COR-L47 (cell line): ENCODE data around the gene DTNBP1.

Experiments
- DNase-seq: peaks from one replicate; lab custom pipeline; 2025; lab: John Stamatoyannopoulos, UW

The DTNBP1 gene

DNA sequence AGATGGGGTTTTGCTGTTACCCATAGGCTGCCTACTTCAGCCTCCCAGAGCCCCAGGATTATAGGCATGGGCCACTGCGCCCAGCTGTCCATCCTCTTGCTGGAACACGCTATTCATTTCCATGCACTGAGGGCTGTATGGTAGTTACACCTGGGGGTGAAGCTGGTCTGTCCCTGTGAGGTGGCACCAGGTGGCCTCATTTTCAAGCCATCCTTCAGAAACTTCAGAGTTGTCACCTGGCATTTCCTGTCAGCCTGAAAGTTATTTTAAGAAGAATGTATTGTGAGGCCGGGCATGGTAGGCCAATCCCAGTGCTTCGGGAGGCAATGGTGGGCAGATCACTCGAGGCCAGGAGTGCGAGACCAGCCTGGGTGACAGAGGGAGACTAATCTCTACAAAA lies 147.6 kb downstream of the DTNBP1 start:
- DNase-seq = no peak

DNA sequence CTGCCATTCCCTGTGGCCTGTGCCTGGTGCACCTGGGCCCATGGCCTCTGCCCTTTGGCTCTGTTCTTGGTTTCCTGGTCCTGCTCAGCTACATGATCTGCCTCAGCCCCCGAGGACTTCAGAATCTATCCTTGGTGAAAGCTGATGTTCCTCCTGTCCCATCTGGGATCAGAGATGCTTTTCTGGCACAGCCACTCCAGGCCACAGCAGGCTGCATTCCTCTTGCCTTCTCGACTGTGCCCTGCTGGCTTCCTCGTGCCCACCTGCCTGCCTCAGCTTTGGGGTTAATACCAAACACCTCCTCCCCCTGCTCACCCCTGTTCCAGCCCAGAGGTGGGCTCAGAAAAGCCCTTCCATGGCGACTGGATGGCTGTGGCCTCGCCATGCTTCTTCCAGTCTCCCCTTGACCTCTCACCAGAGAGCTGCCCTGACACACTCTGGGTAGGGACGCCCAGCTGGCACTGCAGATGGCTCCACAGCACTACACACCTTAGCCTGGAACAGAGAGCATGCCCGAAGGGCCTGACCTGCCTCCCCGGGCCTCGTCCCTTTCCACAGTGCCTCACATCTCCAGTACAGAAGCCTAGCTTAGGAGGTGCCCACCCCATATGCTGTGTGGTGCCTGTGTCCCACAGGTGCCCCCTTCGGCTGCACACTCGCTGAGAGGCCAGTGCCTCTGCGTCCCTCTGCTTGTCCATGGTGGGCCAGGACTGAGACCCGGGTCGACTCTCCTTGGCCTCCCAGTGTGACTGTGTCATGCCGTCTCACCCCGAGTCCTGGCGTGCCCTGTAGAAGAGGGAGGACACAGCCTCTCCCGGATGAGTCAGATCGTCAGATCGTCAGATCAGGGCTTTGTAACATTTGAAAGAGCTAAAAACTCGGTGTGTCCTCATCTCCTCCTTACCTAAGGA lies 148.8 kb downstream of the DTNBP1 start:
- no peak for DNase-seq

GRCh38 chr6:15513131-15513771 lies 149.6 kb downstream of the DTNBP1 start:
- DNase-seq = no peak

DNA sequence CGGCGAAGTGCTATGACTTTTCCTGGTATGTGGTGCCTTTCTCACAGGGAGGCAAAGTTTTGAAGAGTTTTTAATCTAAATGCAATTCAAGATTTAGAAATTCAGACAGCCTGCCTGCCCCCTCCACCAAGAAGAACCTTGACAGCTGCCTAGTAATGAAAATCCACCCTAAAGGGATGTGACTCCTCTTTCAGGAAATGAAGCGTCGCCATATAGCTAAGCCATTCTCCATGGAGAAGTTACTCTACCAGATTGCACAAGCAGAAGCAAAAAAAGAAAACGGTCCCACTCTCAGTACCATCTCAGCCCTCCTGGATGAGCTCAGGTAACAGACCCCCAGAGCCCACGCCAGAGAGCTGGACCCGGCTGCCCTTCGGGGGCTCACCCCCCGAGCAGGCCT lies 150.1 kb downstream of the DTNBP1 start:
- no peak for DNase-seq

GRCh38 chr6:15512126-15512525 lies 150.7 kb downstream of the DTNBP1 start:
- no peak for DNase-seq

- DNase-seq = no peak
Observed at GRCh38 chr6:15511248-15512125, 151.3 kb downstream of the DTNBP1 start.

- no peak for DNase-seq
Observed at GRCh38 chr6:15510536-15511247, 152.1 kb downstream of the DTNBP1 start.

GRCh38 chr6:15510121-15510520 lies 152.7 kb downstream of the DTNBP1 start:
- no peak for DNase-seq

GRCh38 chr6:15509335-15509933 lies 153.4 kb downstream of the DTNBP1 start:
- no peak for DNase-seq

GRCh38 chr6:15508931-15509330 lies 153.9 kb downstream of the DTNBP1 start:
- DNase-seq = no peak

DNA sequence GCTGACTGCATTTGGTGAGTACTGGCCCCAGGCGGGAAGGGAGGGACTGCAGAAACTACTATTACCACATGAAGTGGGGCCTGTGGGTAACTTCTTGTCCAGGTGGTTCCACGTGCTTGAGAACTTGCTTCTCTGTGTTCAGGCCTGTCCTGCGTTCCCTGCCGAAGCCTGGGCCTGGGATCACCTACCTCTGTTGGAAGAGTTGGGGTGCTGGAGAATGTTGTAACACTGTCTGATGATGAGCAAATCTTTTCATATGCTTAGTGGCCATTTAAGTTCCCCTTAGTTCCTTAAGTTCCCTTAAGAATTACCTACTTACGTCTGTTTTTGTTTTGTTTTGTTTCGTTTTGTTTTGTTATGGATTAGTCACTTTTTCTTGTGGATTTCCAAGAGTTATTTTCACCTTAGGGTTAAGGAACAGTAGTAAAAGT lies 154.4 kb downstream of the DTNBP1 start:
- DNase-seq = no peak

DNA sequence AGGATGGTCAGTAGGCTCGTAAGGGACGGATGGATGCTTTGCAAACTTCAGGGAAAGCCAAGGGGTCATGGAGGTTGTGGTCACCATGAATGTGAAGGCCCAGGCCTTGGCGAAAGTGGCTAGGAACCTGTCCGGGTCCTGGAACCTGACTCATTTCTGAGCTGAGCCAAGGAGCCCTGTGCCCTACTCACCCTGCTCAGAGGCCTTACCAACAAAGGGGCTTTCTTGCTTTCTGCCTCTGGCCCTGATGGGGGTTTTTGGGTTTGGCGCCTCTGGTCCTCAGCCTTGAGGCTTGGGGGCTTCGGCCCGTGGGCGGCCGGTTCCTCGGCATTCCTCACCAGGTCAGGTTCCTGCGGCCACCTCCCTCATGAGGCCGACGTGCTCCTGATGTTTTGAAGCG lies 155.1 kb downstream of the DTNBP1 start:
- DNase-seq = no peak

- no peak for DNase-seq
Observed at GRCh38 chr6:15507221-15507620, 155.6 kb downstream of the DTNBP1 start.

DNA sequence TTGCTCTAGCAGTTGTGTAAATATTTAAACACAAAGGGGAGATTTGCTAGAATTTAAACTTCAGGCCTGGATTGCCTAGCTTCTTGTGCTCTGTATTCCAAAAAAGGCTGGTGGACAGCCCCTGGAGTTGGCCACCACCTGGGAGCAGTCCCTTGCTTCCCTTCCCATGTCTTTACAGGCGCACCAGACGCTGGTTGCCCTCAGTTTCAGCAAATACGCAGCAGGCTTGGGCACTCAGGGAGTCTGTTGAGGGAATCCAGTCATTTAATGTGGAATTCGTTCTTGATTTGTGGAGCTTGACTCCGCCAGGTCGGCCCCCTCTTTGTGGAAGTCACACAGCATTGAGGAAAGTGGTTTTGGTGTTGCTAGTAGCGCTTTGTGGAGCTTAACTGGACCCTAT lies 156.8 kb downstream of the DTNBP1 start:
- no peak for DNase-seq

- DNase-seq = no peak
Observed at GRCh38 chr6:15505463-15505918, 157.3 kb downstream of the DTNBP1 start.

DNA sequence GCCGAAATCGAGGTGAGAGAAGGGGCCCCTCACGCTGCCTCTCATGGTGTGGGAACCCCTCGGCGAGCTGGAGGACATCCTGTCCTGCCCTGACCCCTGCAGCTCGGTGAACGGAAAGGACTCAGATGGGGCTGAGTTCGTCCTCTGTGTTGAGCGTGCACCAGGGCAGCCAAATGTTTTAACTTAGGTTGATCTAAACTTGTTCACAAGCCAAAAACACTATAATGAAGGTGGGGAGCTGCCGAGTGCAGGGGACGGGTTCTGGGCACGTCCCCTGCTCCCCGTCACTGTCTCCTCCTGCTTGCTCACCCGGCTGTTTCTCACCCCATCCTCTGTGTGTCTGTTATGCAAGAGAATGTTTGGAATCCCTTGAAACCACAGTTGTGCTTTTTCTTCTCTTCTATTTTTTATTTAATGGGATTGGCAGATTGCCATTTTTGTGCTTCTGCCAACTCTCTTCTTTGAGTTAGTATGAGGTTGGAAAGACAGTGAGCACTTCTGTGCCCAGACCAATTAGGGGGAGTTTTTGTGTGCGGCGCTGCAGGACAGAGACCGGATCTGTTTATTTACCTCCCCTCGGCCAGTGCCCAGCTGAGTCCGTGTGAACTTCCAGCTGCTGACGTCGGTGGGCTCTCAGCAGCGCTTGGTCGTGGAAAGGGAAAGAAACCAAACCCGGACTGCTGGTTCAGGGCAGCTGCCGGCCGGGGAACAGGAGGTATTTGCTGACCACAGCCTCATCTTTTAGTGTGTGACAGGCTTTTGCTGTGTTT lies 158.1 kb downstream of the DTNBP1 start:
- DNase-seq = peak; percentile 95

- no peak for DNase-seq
Observed at GRCh38 chr6:15504040-15504495, 158.8 kb downstream of the DTNBP1 start.

- no peak for DNase-seq
Observed at GRCh38 chr6:15503346-15503680, 159.5 kb downstream of the DTNBP1 start.

DNA sequence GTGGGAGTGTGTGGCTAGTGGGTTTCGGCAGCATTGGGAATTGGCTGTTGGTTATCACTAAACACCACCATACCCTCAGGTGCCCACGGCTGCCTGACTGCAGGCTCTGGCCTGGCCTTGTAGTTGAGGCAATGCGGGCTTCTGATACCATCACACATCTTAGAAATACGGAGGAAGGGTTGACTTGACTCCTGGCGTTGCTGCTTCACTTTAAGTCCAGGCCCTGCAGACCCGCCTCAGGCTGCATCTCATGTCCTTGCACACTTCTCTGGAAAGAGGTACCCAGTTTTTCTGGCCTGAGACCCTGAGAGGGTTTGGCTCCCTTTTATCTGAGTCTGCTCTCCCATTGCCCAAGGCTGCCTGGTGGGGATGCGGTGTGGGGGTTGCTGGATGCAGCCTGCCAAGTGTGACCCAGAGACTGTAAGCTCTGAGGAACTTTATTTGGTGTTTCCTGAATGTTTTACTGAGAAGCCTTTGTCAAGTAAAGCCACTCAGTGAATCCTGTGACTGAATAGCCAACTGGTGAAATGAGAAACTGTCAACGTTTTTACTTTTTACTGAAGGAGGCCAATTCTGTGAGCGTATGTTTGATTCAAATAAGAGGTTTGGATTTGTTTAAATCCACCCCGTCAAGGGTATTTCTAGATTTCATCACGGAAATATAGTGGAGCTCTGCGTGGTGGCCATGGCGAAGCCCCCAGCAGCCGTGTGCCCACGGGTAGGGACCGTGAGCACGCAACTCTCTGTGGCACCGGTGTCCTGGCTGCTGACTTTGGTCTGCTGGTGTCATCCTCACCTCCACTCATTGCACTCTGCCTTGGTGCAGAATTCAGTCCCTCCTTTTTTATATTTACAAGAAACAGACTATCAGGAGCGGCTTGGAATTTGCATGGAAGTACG lies 160.1 kb downstream of the DTNBP1 start:
- DNase-seq = no peak
